HEK293T (cell line): ENCODE measurements around the gene ALPP.
"Not testable (repeated sequence)": the region's sequence is repeated elsewhere in the genome, so short reads cannot be mapped to it uniquely, and the experiment has no call there.

Source experiments
- ARNT ChIP-seq: fragments of 450-650 bp; IDR thresholded peaks from 2 replicates; pipeline ENCODE4 v1.6.1; 2017; ENCODE audit warnings: mild to moderate bottlenecking
- ELF4 ChIP-seq: fragments of 450-650 bp; IDR thresholded peaks from 2 replicates; pipeline ENCODE4 v1.6.1; 2017; ENCODE audit warnings: antibody characterized with exemption
- FOXK2 ChIP-seq: fragments of 450-650 bp; IDR thresholded peaks from 2 replicates; pipeline ENCODE4 v1.6.1; 2016; ENCODE audit warnings: mild to moderate bottlenecking
- SUZ12 ChIP-seq: fragments of 450-650 bp; IDR thresholded peaks from 2 replicates; pipeline ENCODE4 v1.6.1; 2016; ENCODE audit warnings: mild to moderate bottlenecking

DNA sequence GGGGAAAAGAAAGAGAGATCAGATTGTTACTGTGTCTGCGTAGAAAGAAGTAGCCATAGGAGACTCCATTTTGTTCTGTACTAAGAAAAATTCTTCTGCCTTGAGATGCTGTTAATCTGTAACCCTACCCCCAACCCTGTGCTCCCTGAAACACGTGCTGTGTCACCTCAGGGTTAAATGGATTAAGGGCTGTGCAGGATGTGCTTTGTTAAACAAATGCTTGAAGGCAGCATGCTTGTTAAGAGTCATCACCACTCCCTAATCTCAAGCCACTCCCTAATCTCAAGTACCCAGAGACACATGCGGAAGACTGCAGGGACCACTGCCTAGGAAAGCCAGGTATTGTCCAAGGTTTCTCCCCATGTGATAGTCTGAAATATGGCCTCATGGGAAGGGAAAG, 44.4 kb downstream of the ALPP start:
- TF ChIP-seq ELF4, SUZ12, ARNT, FOXK2: not testable (repeated sequence)
